ENCODE results near the gene AGER. TPM values are rescaled to one million over a fixed set of nuclear protein-coding genes. Genes with fewer than 3 reads are reported as not detected.
A peak's percentile ranks its signal among the peaks of the same experiment; 100 is the strongest.
"Not testable (repeated sequence)": the region's sequence is repeated elsewhere in the genome, so short reads cannot be mapped to it uniquely, and the experiment has no call there.

Gene AGER
- total RNA-seq, 1 donor from 2014 or later: 1.6 TPM

GRCh38 chr6:32154514-32155161, 29.4 kb downstream of the AGER start:
- intact Hi-C loops (cut with DNase I): no loop called here
- DNase-seq (peak; percentile 73), ATAC-seq (ENCODE audit: poor library complexity) (peak; percentile 79)

GRCh38 chr6:32153564-32154513, 30.2 kb downstream of the AGER start, which contains the start of gene PPT2:
PPT2 (plus strand) TSS chr6:32154141; CDS start chr6:32154595, 454 bp downstream.
- intact Hi-C loops (cut with DNase I): no loop called here
- ATAC-seq (ENCODE audit: poor library complexity) (peak; percentile 92), DNase-seq (peak; percentile 93)

- ATAC-seq (ENCODE audit: poor library complexity) (peak; percentile 30), DNase-seq (peak; percentile 42)
- intact Hi-C loops (cut with DNase I): no loop called here
These were observed 31.1 kb downstream of the AGER start for GRCh38 chr6:32152769-32153563.

DNA sequence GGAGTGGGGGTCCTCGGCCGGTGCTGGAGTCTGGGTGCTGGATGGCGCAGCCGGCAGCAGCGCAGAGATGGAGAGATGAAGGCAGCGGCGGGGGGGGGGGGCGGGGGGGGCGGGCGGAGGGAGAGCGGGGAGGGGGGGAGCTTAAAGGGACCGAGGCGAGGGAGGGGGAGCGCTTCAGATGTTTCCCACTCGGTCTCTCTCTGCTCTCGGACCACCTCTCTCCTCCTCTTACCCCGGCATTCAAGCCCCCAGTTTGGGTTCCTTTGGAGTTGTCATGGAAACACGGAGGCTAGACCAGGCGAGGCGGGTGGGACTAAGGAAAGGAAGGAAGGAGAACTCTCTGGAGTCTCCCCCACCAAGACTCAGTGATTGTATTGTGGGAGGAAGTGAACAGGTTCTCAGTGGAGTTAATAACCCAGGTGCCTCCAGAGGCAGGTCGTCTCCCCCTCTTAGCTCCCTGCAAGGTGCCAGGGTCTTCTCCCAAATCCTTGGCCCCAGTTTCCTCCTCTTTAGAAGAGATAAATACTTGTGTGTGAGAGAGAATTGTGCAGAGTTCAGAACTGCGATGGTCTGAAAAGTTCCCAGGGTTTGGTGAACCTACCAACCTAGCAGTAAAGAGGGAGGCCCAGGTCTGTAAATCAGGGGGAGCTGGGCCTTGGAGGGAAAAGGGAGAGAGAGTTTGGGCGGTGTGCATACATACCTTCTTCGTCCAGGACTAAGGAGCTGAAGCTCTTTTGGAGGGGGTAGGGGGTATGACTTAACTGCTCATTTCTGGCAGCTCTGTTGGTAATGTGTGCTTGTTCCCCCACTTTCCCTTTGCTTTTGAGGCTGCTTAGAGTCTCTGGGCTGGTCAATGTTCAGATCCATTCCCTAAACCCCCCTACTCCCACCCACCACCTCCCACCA, 31.9 kb downstream of the AGER start, which contains the start of gene PRRT1:
PRRT1 (minus strand) TSS at position 77 of the 906 bp plus-strand sequence. CDS start 112 bp downstream, outside the sequence.
- DNase-seq (no peak), ATAC-seq (ENCODE audit: poor library complexity) (no peak)
- intact Hi-C loops (cut with DNase I): no loop called here

- DNase-seq (no peak), ATAC-seq (ENCODE audit: poor library complexity) (no peak)
- intact Hi-C loops (cut with DNase I): no loop called here
These were observed 32.7 kb downstream of the AGER start for GRCh38 chr6:32151181-32151862.

DNA sequence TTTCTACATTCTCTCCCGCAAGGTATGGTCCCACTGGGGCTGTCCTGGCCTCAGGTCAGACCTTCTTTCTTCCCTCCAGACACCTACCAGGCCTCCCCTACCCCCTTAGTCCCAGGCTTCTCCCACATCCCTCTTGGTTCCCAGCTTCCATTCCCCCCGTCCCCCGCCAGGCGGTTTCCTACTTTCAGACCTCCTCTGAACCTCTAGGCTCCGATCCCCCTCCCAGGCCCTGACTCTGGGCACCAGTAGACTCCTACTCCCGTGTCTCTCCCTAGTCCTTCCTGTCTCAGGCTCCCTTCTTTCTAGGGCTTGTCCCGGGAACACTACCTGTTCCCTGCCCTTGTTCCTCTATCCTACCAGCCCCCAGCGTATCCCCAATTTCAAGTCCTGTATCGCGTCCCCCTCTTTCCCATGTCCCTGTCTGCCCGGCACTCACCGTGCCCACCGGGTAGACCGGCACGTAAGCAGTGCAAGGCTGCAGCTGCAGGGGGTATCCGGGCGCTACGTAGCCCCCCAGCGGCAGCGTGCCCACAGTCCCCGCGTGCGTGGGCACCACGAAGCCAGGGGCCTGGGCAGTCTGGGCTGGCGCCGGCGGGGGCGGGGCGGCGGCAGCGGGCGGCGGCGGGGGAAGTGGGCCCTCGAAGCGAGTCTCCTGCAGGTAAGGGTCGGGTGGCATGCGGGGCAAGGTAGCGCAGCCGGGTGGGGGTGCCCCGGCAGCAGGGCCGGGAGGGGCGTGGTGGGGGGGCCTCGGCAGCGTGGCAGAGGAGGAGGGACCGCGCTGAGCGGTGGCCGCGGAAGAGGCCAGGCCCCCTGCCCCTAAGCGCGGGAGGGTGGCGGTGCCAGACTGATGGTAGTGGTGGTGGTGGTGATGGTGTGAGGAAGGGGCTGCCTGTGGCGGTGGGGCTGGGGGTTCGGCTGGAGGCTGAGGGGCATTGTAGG, 33.9 kb downstream of the AGER start:
- ATAC-seq (ENCODE audit: poor library complexity): no peak
- intact Hi-C loops (cut with DNase I): no loop called here
- DNase-seq: no peak

DNA sequence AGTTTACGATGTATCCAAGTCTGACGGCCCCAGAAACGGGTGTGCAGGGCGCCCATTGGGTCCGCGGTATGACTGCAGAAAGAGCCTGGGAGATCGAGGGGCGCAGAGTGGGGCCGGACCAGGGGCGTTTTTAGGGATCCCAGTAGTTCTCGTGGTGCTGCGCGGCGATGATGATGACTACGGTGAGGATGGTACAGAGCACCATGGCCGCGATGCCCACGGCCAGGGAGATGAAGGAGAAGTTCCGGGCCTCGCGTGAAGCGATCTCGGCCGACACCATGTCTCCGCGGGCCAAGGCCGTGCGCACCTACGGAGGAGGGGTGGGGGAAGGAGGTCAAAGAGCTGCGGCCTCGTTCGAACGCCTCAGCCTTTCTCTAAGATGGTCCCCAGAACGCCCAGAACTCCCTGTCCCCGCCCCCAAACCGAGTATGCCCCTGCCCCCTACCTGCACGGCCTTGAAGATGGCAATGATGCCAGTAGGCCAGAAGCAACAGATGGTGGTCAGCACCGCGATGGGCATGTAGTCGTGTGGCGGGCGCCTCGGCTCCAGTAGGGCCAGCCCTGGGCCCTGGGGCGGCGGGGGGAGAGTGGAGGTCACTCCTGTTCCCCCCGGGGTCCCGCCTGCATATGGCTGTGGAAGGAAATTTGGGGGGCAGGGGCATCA, 34.8 kb downstream of the AGER start:
- no peak for ATAC-seq (ENCODE audit: poor library complexity)
- intact Hi-C loops (cut with DNase I): no loop called here

GRCh38 chr6:32148289-32149091, 35.6 kb downstream of the AGER start:
- DNase-seq (peak; percentile 76), ATAC-seq (ENCODE audit: poor library complexity) (peak; percentile 62)
- intact Hi-C loops (cut with DNase I): no loop called here

More for the DNA sequence above, 34.8 kb downstream of the AGER start:
- DNase-seq: peak; percentile 45

DNA sequence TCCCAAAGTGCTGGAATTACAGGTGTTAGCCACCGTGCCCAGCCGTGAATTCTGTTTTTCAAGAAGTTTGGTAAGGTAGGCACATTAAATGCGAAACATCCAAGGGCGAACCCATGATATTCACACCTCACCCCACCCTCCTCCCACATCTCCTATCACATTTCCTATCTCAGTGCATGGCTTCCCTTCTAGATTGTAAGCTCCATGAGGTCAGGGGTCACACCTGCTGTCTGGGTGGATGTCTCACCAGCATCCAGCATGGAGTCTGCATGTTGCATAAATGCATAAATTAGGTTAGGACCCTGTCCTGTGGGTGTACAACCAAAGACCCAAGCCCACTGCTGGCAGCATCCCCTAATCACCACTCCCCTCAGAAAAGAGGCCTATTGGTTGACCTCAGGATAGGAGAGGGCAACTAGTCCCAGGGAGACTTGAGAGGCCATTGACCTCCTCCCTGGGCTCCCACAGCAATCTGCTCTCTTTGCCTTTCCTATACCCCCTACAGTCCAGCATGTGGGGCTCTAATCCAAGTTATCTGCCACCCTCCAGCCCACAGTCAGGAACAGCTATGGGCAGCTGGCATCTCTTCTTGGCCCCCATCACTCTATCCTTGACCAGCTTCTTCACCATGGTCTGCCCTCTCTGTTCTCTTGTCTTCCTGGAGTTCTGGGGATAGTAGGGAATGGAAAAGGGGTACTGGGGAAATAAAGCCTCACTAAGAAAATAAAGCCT, 36.5 kb downstream of the AGER start:
- intact Hi-C loops (cut with DNase I): no loop called here
- ATAC-seq (ENCODE audit: poor library complexity): no peak
- no peak for DNase-seq

- DNase-seq (no peak), ATAC-seq (ENCODE audit: poor library complexity) (no peak)
- intact Hi-C loops (cut with DNase I): no loop called here
These were observed 37.4 kb downstream of the AGER start for GRCh38 chr6:32146687-32147086.

DNA sequence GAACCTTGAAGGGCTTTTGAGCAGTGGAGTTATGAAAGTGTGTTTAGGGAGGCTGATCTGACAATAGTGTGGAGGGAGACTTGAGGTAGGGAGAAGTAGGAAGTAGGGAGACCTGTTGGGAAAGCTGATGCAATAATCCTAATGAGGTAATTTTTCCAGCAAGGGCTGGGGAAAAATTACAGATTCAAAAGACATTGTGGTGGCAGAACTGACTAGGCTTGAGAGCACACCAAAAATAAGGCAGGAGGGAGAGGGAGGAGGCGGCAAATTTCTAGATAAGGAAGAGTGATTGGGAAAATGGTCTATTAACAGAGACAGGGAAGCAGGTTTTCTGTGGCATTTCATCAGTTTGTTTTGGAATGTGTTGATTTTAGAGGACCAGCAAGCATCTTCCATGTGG, 37.8 kb downstream of the AGER start:
- ATAC-seq (ENCODE audit: poor library complexity) (no peak), DNase-seq (no peak)
- intact Hi-C loops (cut with DNase I): no loop called here

DNA sequence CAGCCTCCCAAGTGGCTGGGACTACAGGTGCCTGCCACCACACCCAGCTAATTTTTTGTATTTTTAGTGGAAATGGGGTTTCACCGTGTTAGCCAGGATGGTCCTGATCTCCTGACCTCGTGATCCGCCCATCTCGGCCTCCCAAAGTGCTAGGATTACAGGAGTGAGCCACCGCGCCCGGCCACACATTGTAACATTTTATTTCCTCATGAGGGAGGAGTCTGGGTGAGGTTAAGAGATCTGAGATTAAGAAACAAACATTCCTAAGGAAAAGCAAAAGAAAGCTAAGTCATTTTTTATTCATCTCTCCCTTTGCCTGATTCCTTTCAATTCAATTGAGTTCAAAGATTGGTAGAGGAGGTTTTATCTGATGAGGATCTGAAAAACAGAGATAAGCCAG, 39.8 kb downstream of the AGER start:
- intact Hi-C loops (cut with DNase I); ATAC-seq (ENCODE audit: poor library complexity); DNase-seq: not testable (repeated sequence)

- intact Hi-C loops (cut with DNase I): no loop called here
- no peak for ATAC-seq (ENCODE audit: poor library complexity)
These were observed 43.5 kb downstream of the AGER start for GRCh38 chr6:32140420-32141046.

GRCh38 chr6:32139590-32139989, 44.5 kb downstream of the AGER start:
- DNase-seq (no peak), ATAC-seq (ENCODE audit: poor library complexity) (no peak)
- intact Hi-C loops (cut with DNase I): no loop called here

More at GRCh38 chr6:32140420-32141046, 43.5 kb downstream of the AGER start:
- no peak for DNase-seq
